CD4-positive, alpha-beta T cell treated with Interferon alpha-2 for 1 hour (primary cell): ENCODE results near the gene TIGIT.

Source experiments
- DNase-seq, 2 donors: peaks; one replicate each; pipeline ENCODE4 v3.0.0-alpha.2; 2020 to 2022

Gene TIGIT

DNA sequence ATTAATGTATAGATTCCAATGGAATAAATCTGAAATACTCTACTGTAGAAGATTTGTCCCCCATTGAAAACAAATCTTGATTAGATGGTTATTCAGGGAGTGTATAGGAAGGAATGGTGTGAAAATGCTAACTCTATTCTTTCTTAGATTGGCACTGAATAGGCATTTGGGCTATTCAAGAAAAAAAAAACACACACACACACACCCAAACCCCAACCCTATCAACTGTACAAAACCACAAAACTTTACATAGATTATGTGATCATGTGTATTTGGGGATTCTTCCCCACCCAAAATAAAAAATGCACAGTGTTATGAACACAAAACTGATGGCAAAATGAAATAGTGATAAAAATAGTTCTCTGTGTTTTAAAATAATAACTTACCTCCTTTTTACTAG is 61.8 kb downstream of the TIGIT start:
- no peak for DNase-seq

DNA sequence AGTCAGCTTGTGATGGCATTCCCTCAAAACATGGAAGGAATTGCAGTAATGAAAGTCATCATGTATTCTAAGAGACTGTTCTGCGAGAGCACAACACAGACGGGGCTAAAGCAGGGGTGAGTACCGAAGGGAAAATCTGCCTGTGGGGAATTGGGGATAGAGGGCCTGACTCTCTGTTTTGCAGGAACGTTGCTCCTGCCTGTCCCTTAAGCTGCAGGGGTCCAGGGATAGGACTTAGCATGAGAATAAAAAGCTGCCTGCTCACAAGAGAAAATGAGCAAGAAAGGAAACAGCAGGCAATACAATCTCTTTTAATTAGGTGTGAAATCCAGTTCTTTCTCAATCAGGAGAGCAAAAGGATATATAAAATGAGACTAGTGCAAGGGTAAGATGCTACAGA is 62.2 kb downstream of the TIGIT start:
- no peak for DNase-seq

- DNase-seq, result no peak
Measured at GRCh38 chr3:114356525-114356924, 62.7 kb downstream of the TIGIT start.
